GM21381 (cell line): ENCODE results near the gene RNASE11.
"Not testable (repeated sequence)": the region's sequence is repeated elsewhere in the genome, so short reads cannot be mapped to it uniquely, and the experiment has no call there.

ENCODE experiments used
- ATAC-seq: cut with Tn5 transposase; IDR thresholded peaks from one replicate; pipeline ENCODE4 v1.9.1; 2021; ENCODE audit warnings: mild to moderate bottlenecking, moderate library complexity; ENCODE audit not compliant: unreplicated experiment

RNASE11 gene

GRCh38 chr14:20587489-20588154 lies at the start of gene RNASE11:
TSS of gene RNASE11 (minus strand) at chr14:20588001.
- ATAC-seq, result no peak

GRCh38 chr14:20632831-20633691 lies 45.3 kb upstream of the RNASE11 start:
- ATAC-seq, result peak; percentile 46

DNA sequence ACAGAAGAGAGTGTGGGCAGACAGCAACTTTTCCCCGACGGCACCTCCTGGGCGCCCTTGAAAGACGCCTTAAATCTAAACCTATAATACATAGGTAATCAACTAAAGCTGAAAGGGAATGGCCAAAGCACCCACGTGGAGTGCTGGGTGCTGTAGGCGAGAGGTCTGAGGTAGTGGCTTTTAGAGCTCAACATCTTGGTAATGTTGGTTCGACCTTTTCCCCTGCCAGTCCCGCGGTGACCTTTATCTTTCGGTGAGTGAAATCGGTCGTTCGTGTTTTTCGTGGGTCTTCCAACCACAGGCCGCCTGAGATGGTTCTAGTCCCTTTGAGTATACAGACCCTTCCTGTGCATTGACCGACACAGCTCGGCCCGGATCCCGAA lies 44.6 kb upstream of the RNASE11 start:
- ATAC-seq, result no peak

- no peak for ATAC-seq
Observed at GRCh38 chr14:20631880-20632389, 44.1 kb upstream of the RNASE11 start.

DNA sequence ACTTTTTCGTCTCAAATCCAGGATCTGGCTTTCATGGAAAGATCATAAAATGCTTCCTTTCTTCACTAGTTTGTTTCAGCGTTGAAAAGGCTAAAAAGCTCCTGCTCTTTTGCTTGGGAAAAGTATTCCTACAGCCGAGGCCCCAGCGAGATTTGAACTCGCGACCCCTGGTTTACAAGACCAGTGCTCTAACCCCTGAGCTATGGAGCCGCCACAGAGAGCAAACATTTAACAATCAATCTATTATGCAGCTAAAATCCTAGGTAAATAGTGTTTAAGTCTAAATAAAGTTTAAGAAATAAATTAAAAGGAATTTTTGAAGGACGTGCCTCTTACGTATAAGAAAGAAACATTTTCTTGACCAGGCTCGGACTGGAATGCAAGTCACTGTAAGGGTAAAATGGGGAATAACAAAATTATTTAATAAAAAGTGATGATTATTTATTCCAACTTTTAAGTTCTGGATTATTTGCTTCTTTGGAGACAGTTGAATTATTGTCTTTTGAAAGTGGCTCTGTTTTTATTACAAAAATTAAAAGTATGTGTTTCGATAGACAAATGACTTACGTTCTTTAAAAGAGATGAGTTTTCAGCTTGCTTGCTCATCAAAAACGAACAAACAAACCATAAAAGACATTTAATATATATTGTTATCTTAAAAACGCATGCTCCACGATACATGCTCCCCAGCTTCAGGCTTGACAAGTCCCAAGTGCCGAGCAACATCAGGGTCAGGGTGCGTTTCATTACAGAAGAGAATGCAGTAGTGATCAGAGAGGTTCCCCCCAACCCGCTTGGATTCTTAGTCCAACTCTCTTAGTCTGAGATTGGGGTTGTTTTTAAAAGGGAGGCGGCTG lies 43.5 kb upstream of the RNASE11 start:
- no peak for ATAC-seq

DNA sequence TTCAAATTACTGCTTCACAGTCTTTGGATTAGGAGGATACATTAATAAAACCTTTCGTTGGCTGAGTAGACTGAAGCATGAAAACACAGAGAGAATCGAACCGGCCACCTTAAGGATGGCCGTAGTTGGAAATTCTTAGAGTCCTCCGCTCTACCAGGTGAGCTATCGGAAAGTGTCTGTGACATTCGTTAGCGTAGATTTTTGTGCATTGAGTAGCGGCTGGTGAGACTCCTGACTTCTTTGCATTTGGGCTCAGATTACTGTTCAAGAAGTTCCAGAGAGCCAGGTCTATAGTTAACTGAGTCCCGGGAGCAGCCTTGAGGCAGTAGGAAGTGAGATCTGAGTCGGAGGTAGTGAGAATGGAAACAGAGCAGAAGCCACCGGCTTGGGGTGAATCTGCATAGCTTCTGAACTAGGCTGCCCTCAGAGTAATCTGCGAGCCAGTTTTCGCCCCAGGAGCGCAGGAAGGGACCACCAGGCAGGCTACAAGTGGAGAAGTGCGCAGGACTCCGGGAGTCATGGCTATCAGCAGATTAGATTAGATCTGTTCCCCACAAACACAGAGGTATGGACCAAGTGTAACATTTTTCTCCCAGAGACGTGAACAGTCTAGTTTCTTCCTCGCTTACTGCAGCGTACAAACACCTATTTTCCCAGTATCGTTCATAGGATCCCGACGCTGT lies 42.7 kb upstream of the RNASE11 start:
- no peak for ATAC-seq

DNA sequence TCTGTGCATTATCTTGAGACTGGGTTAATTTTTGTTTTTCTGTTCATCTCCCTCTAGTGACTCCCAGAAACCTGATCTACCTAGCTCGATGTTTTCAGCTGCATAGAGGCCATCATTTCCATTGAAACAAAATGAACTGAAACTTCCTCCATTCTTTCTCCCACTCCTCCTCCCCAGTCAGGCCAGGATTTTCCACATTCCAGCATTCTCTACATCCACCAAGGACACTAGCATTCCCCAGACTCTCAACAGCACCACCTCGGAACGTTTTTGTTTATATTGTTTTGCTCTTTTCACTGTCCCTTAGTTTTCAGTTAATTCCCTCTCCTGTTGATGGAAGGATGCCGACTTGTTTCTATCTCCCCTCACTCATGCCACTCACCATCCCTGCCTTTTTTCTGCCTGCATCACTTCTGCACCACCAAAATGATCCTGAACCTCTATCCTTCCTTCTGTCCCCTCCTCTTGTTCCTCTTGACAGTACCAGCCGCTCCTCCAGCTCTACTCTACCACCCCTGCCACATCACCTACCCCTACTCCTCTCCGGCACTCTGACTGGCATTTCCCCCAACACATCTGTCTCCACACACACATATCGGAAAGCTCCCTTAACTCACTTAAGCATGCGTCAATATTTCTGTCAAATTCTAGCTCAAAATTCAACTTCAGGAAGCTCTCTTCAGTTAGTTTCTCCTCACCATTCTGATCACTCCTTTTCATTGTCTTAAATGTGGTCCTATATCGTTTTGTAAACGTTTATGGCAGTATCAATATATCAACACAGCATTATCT lies 40.5 kb upstream of the RNASE11 start:
- ATAC-seq, result no peak

- no peak for ATAC-seq
Observed at GRCh38 chr14:20627346-20628027, 39.7 kb upstream of the RNASE11 start.

DNA sequence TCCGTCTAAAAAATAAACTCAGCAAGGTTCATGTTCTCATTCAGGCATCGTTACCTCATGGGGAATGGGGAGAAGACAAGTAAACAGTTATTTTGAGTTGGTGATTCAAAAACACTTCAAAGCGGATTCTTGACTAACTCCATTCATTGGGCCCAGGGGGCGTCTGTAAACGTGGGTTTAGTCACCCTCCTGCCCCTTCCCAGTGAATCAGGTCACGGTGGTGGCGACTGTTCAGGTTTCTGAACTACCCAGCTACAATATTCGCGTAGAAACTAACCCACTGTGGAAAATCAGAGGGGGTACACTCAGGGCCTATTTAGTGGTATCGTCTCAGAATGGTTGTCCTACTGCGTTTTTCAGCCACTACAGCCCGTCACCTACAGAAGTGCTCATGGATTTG lies 38.5 kb upstream of the RNASE11 start:
- no peak for ATAC-seq

GRCh38 chr14:20624495-20625070 lies 36.8 kb upstream of the RNASE11 start:
- ATAC-seq, result no peak

DNA sequence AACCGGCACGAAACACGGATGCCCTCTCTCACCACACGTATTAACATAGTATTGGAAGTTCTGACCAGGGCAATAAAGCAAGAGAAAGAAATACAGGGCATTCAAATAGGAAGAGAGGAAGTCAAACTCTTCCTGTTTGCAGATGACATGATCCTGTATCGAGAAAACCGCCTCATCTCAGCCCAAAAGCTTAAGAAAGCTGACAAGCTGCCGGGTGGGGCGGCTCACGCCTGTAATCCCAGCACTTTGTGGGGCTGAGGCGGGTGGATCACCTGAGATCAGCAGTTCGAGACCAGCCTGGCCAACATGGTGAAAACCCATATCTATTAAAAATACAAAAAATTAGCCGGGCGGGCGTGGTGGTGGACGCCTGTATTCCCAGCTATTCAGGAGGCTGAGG lies 36.0 kb upstream of the RNASE11 start:
- ATAC-seq, result no peak

GRCh38 chr14:20622816-20623291 lies 35.1 kb upstream of the RNASE11 start:
- no peak for ATAC-seq

- no peak for ATAC-seq
Observed at GRCh38 chr14:20620798-20621478, 33.1 kb upstream of the RNASE11 start.

DNA sequence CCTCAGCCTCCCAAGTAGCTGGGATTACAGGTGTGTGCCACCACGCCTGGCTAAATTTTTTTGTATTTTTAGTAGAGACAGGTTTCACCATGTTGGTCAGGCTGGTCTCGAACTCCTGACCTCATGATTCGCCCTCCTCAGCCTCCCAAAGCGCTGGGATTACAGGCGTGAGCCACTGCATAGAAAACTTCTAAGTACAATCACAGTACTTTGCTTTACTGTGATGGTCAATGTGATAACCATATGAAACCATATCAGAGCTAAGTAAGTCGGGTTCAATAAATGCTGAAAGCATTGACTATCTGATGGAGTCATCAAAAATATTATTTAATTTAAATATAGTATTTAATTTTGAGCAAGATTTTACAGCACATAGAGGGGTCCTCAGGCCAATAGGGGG lies 31.9 kb upstream of the RNASE11 start:
- not testable (repeated sequence) for ATAC-seq

DNA sequence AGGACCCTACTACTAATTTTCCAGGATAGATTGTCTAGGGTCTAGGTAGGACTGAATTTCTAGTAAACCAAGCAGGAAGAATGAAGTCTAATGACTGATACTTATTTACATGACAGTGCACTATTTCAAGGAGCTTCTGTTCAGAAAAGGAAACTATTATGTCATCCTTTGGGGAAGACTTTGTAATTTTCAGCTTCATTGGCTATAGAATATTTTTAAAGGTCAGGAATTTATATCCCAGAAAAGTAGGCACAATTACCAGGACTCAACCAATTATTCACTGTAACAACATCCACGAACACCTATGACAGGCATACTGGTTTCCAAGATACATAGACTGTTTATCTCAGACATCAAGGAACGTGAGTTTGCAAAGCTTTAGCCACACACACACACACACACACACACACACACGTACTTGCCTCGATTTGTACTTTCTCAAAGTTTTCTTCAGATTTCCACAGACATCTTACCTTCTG lies 30.5 kb upstream of the RNASE11 start:
- ATAC-seq, result no peak

DNA sequence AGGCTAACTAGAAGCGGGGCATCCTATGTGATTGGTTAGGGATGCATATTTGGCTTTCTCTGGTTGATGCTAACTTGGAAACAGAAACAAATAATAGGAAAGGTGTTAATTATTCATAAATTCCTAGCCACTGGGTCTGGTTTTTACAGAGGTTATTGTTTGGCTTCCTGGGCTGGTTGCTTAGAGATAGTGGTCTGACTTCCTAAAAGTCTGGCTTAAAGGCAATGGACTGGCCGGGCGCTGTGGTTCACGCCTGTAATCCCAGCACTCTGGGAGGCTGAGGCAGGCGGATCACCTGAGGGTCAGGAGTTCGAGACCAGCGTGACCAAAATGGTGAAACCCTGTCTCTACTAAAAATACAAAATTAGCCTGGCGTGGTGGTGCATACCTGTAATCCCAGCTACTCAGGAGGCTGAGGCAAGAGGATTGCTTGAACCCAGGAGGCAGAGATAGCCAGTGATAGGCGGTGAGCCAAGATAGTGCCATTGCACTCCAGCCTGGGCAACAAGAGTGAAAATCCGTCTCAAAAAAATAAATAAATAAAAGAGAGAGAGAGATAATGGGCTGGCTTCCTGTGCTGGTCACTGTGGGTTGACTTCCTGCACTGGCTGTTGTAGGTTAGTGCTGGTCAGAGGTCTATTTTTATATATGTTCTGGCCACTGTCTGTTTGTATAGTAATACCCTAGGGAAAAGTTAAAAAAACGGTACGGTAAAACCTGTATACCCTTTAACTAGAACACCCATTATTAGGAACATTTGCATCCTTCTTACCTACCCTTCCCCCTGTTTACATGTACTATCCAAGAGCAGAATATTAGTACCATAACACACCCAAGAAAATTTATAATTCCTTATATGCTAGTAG lies 29.6 kb upstream of the RNASE11 start:
- no peak for ATAC-seq

GRCh38 chr14:20615996-20616395 lies 28.2 kb upstream of the RNASE11 start:
- no peak for ATAC-seq
